GM12878 (cell line): Measurements from ENCODE around the gene RPRD1B. TPM values are rescaled to one million over a fixed set of nuclear protein-coding genes. Genes with fewer than 3 reads are reported as not detected.
A peak's percentile ranks its signal among the peaks of the same experiment; 100 is the strongest.

Experiments
- ATAC-seq: fragments of 200-7000 bp; cut with Tn5 transposase; 3 replicates; pipeline ENCODE4 v1.9.1; 2020; ENCODE audit warnings: mild to moderate bottlenecking, moderate library complexity
- BruUV-seq: library from RNA; stranded (reverse); fragments of 400-500 nt; replicated peaks from 2 replicates; lab custom pipeline; 2021; lab: Mats Ljungman, UMichigan
- CTCF ChIA-PET: fragments of 300-600 bp; sonication (Branson Sonifier 250); formaldehyde crosslinking; extraction: SDS; loops from one replicate; lab custom pipeline; 2021; ENCODE audit warnings: inconsistent platforms; lab: Yijun Ruan, JAX
- POLR2A ChIA-PET: fragments of 350-600 bp; formaldehyde crosslinking; extraction: SDS; loops from one replicate; lab custom pipeline; 2021; ENCODE audit warnings: inconsistent platforms; lab: Charles Lee
- RAD21 ChIA-PET: fragments of 300-600 bp; sonication (Branson Sonifier 250); formaldehyde crosslinking; loops from one replicate; lab custom pipeline; 2023; ENCODE audit warnings: antibody characterized with exemption; ENCODE audit not compliant: unreplicated experiment; lab: Charles Lee
- SMC1A ChIA-PET: fragments of 300-600 bp; sonication (Branson Sonifier 250); formaldehyde crosslinking; loops from one replicate; lab custom pipeline; 2023; ENCODE audit not compliant: unreplicated experiment, uncharacterized antibody; lab: Charles Lee
- DNase-seq: peaks from one replicate; pipeline ENCODE4 v3.0.0-alpha.2; 2011; ENCODE audit warnings: low read depth, low spot score
- FAIRE-seq: peaks from 3 replicates; lab custom pipeline; 2011; peaks lifted over from hg19 to GRCh38; lab: Jason Lieb, UNC
- H2AFZ ChIP-seq: 2 replicates; pipeline ENCODE4 v1.6.0; 2011; ENCODE audit warnings: low read depth, low read length, control low read depth; ENCODE audit not compliant: control insufficient read depth
- H3K27ac ChIP-seq: 2 replicates; pipeline ENCODE4 v1.5.1; 2011; ENCODE audit warnings: control low read depth; ENCODE audit not compliant: control insufficient read depth, insufficient read depth
- H3K27me3 ChIP-seq, 2 experiments: replicated peaks in 1 of 2; 2 replicates each; pipeline versions ENCODE4 v1.6.0 to v1.6.1; 2011; ENCODE audit warnings: low read length in 1 of 2; ENCODE audit not compliant: control insufficient read depth in 2 of 2, insufficient read depth in 2 of 2
- H3K36me3 ChIP-seq, 2 experiments: 2 replicates each; pipeline ENCODE4 v1.5.1; 2011; ENCODE audit warnings: low read length in 1 of 2; ENCODE audit not compliant: control insufficient read depth in 2 of 2, insufficient read depth in 2 of 2
- H3K4me1 ChIP-seq: 2 replicates; pipeline ENCODE4 v1.6.1; 2011; ENCODE audit warnings: mild to moderate bottlenecking, low read length, moderate library complexity, mixed read lengths; ENCODE audit not compliant: control insufficient read depth, insufficient read depth
- H3K4me2 ChIP-seq: 2 replicates; pipeline ENCODE4 v1.6.0; 2011; ENCODE audit warnings: control low read depth; ENCODE audit not compliant: control insufficient read depth, insufficient read depth
- H3K4me3 ChIP-seq: fragments of 200-600 bp; sonication (generic); 2 replicates; pipeline ENCODE4 v1.5.1; 2016
- H3K79me2 ChIP-seq: 2 replicates; pipeline ENCODE4 v1.6.0; 2011; ENCODE audit warnings: low read length; ENCODE audit not compliant: control insufficient read depth, insufficient read depth
- H3K9ac ChIP-seq: 2 replicates; pipeline ENCODE4 v1.8.0; 2011; ENCODE audit warnings: low read length, control low read depth, mixed read lengths; ENCODE audit not compliant: control insufficient read depth, insufficient read depth
- H3K9me3 ChIP-seq: replicated peaks from 3 replicates; pipeline ENCODE4 v1.5.1; 2011; ENCODE audit warnings: mild to moderate bottlenecking, low read length; ENCODE audit not compliant: control insufficient read depth, insufficient read depth
- H4K20me1 ChIP-seq: 2 replicates; pipeline ENCODE4 v1.6.0; 2011; ENCODE audit not compliant: control insufficient read depth, insufficient read depth
- BACH1 ChIP-seq: fragments of 450-650 bp; IDR thresholded peaks from 2 replicates; pipeline ENCODE4 v1.6.1; 2017; ENCODE audit warnings: mild to moderate bottlenecking, borderline replicate concordance
- CREM ChIP-seq: IDR thresholded peaks from 2 replicates; pipeline ENCODE4 v1.6.1; 2014; ENCODE audit warnings: antibody characterized with exemption, low read depth
- ELK1 ChIP-seq: IDR thresholded peaks from 2 replicates; pipeline ENCODE4 v1.6.1; 2012; ENCODE audit warnings: low read depth, low read length, improper control_type of control experiment
- ESRRA ChIP-seq: IDR thresholded peaks from 2 replicates; pipeline ENCODE4 v1.6.1; 2012; ENCODE audit warnings: mild to moderate bottlenecking, low read length, improper control_type of control experiment
- FOS ChIP-seq: IDR thresholded peaks from 3 replicates; pipeline ENCODE4 v1.6.1; 2011; ENCODE audit warnings: borderline replicate concordance; ENCODE audit not compliant: insufficient read length; ENCODE audit errors: extremely low read depth
- GABPA ChIP-seq: IDR thresholded peaks from 2 replicates; pipeline ENCODE4 v1.6.1; 2014; ENCODE audit warnings: antibody characterized with exemption, low read depth, mild to moderate bottlenecking, inconsistent platforms
- HDAC2 ChIP-seq: fragments of 200-600 bp; sonication (generic); IDR thresholded peaks from 2 replicates; pipeline ENCODE4 v1.6.1; 2017
- IKZF1 ChIP-seq: fragments of 450-650 bp; conservative IDR thresholded peaks from 2 replicates; pipeline ENCODE4 v1.6.1; 2017; ENCODE audit warnings: antibody characterized with exemption, mild to moderate bottlenecking
- KLF5 ChIP-seq: fragments of 450-650 bp; IDR thresholded peaks from 2 replicates; pipeline ENCODE4 v1.6.1; 2014; ENCODE audit warnings: mild to moderate bottlenecking; ENCODE audit not compliant: partially characterized antibody
- MTA2 ChIP-seq: fragments of 450-650 bp; IDR thresholded peaks from 2 replicates; pipeline ENCODE4 v1.6.1; 2016; ENCODE audit warnings: low read depth, mild to moderate bottlenecking, moderate library complexity
- NBN ChIP-seq: fragments of 450-650 bp; IDR thresholded peaks from 2 replicates; pipeline ENCODE4 v1.6.1; 2016
- PKNOX1 ChIP-seq: fragments of 450-650 bp; IDR thresholded peaks from 2 replicates; pipeline ENCODE4 v1.6.1; 2016; ENCODE audit warnings: mild to moderate bottlenecking
- RAD21 ChIP-seq: IDR thresholded peaks from 2 replicates; pipeline ENCODE4 v1.6.1; 2011; ENCODE audit warnings: mild to moderate bottlenecking, low read depth, low read length, moderate library complexity; ENCODE audit not compliant: insufficient read depth
- RAD51 ChIP-seq: fragments of 450-650 bp; IDR thresholded peaks from 2 replicates; pipeline ENCODE4 v1.6.1; 2016; ENCODE audit warnings: moderate library complexity, mild to moderate bottlenecking, inconsistent platforms
- RCOR1 ChIP-seq: conservative IDR thresholded peaks from 2 replicates; pipeline ENCODE4 v1.6.1; 2012; ENCODE audit warnings: low read depth, low read length, improper control_type of control experiment
- RUNX3 ChIP-seq: IDR thresholded peaks from 2 replicates; pipeline ENCODE4 v1.6.1; 2012; ENCODE audit warnings: low read length, inconsistent platforms
- SMAD1 ChIP-seq: fragments of 450-650 bp; IDR thresholded peaks from 2 replicates; pipeline ENCODE4 v1.6.1; 2018; ENCODE audit warnings: mild to moderate bottlenecking, low read depth; ENCODE audit not compliant: partially characterized antibody
- SRF ChIP-seq, 2 experiments: IDR thresholded peaks; 2 replicates each; pipeline ENCODE4 v1.6.1; 2011; ENCODE audit warnings: low read depth in 2 of 2, low read length in 2 of 2, mild to moderate bottlenecking in 1 of 2, moderate library complexity in 1 of 2
- SUPT20H ChIP-seq: IDR thresholded peaks from 2 replicates; pipeline ENCODE4 v1.6.1; 2011; ENCODE audit warnings: low read depth, mild to moderate bottlenecking, low read length, moderate library complexity, borderline replicate concordance; ENCODE audit not compliant: control insufficient read depth
- TAF1 ChIP-seq: IDR thresholded peaks from 2 replicates; pipeline ENCODE4 v1.6.1; 2011; ENCODE audit warnings: mild to moderate bottlenecking, low read depth, low read length, borderline replicate concordance
- ZNF207 ChIP-seq: fragments of 450-650 bp; IDR thresholded peaks from 2 replicates; pipeline ENCODE4 v1.6.1; 2014; ENCODE audit warnings: antibody characterized with exemption, mild to moderate bottlenecking, borderline replicate concordance
- ZNF217 ChIP-seq: fragments of 450-650 bp; IDR thresholded peaks from 2 replicates; pipeline ENCODE4 v1.6.1; 2017; ENCODE audit warnings: antibody characterized with exemption, mild to moderate bottlenecking
- ZNF274 ChIP-seq: IDR thresholded peaks from one replicate; pipeline ENCODE4 v1.8.0; 2011; ENCODE audit not compliant: insufficient read length, insufficient read depth
- ZZZ3 ChIP-seq: IDR thresholded peaks from 2 replicates; pipeline ENCODE4 v1.6.1; 2011; ENCODE audit warnings: low read depth; ENCODE audit not compliant: control insufficient read depth, insufficient read length
- WGBS: methylation state at CpG from one replicate; pipeline ENCODE4 v1.1.6; 2016; ENCODE audit warnings: low lambda C conversion rate; ENCODE audit not compliant: insufficient replicate concordance, insufficient coverage; ENCODE audit errors: missing lambda C conversion rate; 5-methylcytosine and 5-hydroxymethylcytosine counted together
- in situ Hi-C: fragments of 300-500 bp; cut with MboI; formaldehyde crosslinking; loops from 9 replicates; pipeline ENCODE4 v1.14.3; 2018; ENCODE audit warnings: mixed read lengths
- intact Hi-C: fragments of 100-400 bp; cut with micrococcal nuclease; formaldehyde crosslinking; loops from one replicate; pipeline ENCODE4 v1.14.2; 2022; ENCODE audit not compliant: unreplicated experiment
- polyA plus RNA-seq, 11 experiments: library from polyadenylated mRNA; depleted of rRNA in 4 of 11; unstranded in 6 of 11; stranded (reverse) in 5 of 11; fragments of >200 nt; fragmentation: Nextera tagmentation in 4 of 11; fragmentation: Illumina TruSeq in 1 of 11; extraction: Ambion mirVana in 4 of 11; extraction: Trizol in 1 of 11; gene quantifications; 1 replicate in 1 of 11; 2 replicates in 10 of 11; pipeline versions ENCODE4 v1.2.1 to v1.2.3, GENCODE V29; 2011 to 2016; ENCODE audit warnings: inconsistent platforms in 2 of 11, missing spikeins in 2 of 11, low read depth in 1 of 11
- total RNA-seq, 4 experiments: library from RNA; depleted of rRNA in 3 of 4; stranded (reverse); fragments of >200 nt in 3 of 4; fragmentation: Illumina TruSeq in 1 of 4; extraction: Trizol in 1 of 4; gene quantifications; 2 replicates each; pipeline versions ENCODE4 v1.2.1 to v1.2.3, GENCODE V29; 2013 to 2021

RPRD1B gene
- total and polyA plus RNA-seq, 10 of the 15 experiments (the other 5 are each of a cell fraction or from before 2014, with no cell fraction given): 5.2 to 40.2 (median 30.0) TPM

GRCh38 chr20:38057351-38057972, 23.9 kb downstream of the RPRD1B start (continued):
- 0 out of 2 replicates have a peak, but pooled peaks have one; percentile 37 for TF ChIP-seq BACH1
- TF ChIP-seq KLF5: no peak
- TF ChIP-seq RAD21: peak; percentile 91
- peak; percentile 62 for TF ChIP-seq RAD51
- no peak for TF ChIP-seq RCOR1
- no peak for TF ChIP-seq SUPT20H
- TF ChIP-seq NBN: 0 out of 2 replicates have a peak, but pooled peaks have one; percentile 33
- peak; percentile 18; the same call in 1 of the 2 replicates for TF ChIP-seq MTA2

- 95% methylated on average over 5 of the region's 5 CpGs for WGBS
- H3K79me2 ChIP-seq: peaks cover 2% of the 10 kb centered on the region
- no peak for DNase-seq
- intact Hi-C loops: loop anchor here (5.0 kb wide), 2 partner anchors 158 to 498 kb away; partner anchors contain the start of gene VSTM2L
- no peak overlapping the region for H2AFZ ChIP-seq
- no peak overlapping the region for H3K27ac ChIP-seq
- ChIA-PET RAD21 (interaction anchor here (1.5 to 3.0 kb wide), 6 partner anchors 15 to 162 kb away, joined by 3 to 55 read pairs (median 11); no protein-coding TSS in a partner anchor), CTCF (interaction anchor here (1.4 to 19.0 kb wide), 6 partner anchors 11 to 349 kb away, joined by 3 to 404 read pairs (median 36); no protein-coding TSS in a partner anchor), SMC1A (interaction anchor here (1.1 to 6.1 kb wide), 6 partner anchors 15 to 161 kb away, joined by 3 to 128 read pairs (median 19); no protein-coding TSS in a partner anchor), POLR2A (interaction anchor here (0.5 kb wide), 1 partner anchor 86 kb away, joined by 3 read pairs; no protein-coding TSS in a partner anchor)
- no TSS peak for BruUV-seq
- ATAC-seq: no peak
- H3K27me3 ChIP-seq: no peaks in the 10 kb centered on the region
- no peak overlapping the region for H3K4me2 ChIP-seq
- H4K20me1 ChIP-seq: no peaks in the 10 kb centered on the region
- H3K9ac ChIP-seq: no peak overlapping the region
- in situ Hi-C loops: loop anchor here (5.0 to 25.0 kb wide), 3 partner anchors 102 to 355 kb away; partner anchors contain the start of gene TGM2
- peaks cover 19 to 35% of the 10 kb centered on the region in 2 experiments for H3K36me3 ChIP-seq
- peaks cover 24% of the 10 kb centered on the region for H3K4me1 ChIP-seq
- H3K4me3 ChIP-seq: no peak overlapping the region
- H3K9me3 ChIP-seq: peaks cover 2% of the 10 kb centered on the region; the same call in 1 of the 3 replicates
- FAIRE-seq: no peak
- no peak for TF ChIP-seq IKZF1
- no peak for TF ChIP-seq ZZZ3
- no peak for TF ChIP-seq ESRRA
- no peak for TF ChIP-seq ZNF217
- no peak for TF ChIP-seq ELK1
- no peak for TF ChIP-seq SMAD1
- TF ChIP-seq ZNF274: no peak
- no peak for TF ChIP-seq GABPA
- no peak for TF ChIP-seq HDAC2
- no peak for TF ChIP-seq ZNF207
- no peak for TF ChIP-seq SRF (IDR thresholded peaks at IDR 0.05; ENCODE audit: low read depth in 2 of 2, low read length in 2 of 2)
- TF ChIP-seq CREM: no peak
- no peak for TF ChIP-seq PKNOX1
- TF ChIP-seq FOS: no peak
- no peak for TF ChIP-seq RUNX3
- no peak for TF ChIP-seq TAF1
These were observed 26.3 kb downstream of the RPRD1B start for GRCh38 chr20:38059832-38060231.
